HG03196 (cell line): ENCODE results near the gene TMEM252.

Experiments used
- ATAC-seq: cut with Tn5 transposase; IDR thresholded peaks from one replicate; pipeline ENCODE4 v1.9.1; 2021; ENCODE audit not compliant: unreplicated experiment

Gene TMEM252

GRCh38 chr9:68500457-68501381, 40.0 kb downstream of the TMEM252 start:
- ATAC-seq: no peak

DNA sequence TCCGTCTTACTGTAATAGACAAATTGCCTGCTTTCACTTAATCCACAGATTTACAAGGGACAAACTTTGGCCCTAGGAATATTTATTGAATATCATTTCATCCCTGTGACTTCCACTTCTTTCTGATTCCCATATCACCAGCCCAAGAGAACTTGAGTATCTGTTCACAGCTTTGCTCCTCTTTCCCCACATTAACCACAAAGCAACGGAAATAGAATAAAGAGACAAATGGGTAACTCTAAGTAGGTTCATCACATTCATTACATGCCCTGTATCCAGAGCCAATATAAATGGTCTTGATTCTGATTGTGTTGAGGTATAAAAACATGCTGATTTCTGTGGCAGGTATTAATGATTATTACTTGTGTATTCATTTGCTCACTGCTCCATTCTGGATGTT, 41.9 kb downstream of the TMEM252 start:
- ATAC-seq: no peak

DNA sequence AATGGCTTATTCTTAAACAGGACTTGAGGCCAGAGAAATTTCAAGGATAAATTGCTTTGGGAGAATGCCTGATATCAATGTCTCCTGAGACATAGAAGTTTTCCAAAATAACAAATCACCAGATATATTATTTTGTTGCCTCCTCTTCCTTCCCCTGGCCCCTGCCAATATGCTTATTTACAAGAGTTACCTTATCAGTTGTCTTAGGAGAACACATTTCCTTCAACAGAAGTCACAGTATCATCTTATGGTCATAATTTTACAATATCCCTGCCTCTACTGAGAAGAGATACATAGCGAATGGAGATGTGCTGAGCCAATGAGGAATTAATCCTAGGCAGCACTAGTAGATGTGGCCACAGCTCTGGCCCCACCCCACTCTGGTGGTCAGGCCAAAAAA, 43.1 kb downstream of the TMEM252 start:
- ATAC-seq: no peak

- ATAC-seq: no peak
Observed at GRCh38 chr9:68496356-68496755, 44.3 kb downstream of the TMEM252 start.

DNA sequence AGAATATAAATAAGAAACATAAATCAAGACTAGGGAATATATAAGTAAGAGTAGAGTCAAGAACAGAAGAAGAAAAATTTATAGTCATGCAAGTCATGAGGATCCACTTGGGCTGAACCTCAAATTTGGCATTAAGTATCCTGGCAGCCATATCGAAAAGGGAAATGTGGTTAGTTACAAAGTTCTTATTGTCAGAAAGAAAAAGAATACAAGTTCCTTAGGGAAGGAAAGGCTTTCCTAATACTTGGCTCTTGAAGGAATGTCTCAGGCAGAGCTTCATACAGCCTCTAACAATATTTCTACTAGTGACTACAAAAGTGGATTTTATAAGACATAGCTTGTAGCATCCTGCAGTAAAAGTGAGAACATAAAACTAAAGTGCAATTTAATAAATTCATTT, 45.4 kb downstream of the TMEM252 start:
- ATAC-seq: no peak

DNA sequence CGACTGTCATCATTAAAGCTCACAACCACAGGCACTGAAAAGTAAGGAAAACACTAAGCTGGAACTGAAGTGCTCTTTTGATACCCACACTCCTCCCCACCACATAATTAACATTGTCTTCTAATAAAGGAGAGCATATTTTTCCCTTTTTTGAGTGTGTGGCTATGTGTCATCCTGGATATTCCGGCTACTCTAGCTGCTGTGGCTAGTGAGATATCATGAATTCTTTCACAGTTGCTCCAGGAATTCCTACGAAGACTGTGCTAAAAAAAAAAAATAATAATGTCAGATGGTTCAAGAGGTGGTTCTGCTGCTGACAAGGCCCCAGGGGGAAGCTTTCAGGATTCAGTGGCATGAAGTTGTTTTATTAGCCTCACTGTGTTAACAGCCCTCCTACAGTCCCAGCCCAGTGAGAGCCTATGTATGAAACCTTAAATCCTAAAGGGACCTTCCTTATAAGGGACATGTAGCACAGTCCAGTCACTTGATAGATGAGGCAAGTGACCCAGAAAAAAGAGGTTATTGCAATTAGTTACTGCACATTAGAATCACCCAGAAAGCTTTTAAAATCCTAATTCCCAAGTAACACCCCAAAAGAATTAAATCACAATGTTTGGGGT, 46.6 kb downstream of the TMEM252 start:
- ATAC-seq: no peak

DNA sequence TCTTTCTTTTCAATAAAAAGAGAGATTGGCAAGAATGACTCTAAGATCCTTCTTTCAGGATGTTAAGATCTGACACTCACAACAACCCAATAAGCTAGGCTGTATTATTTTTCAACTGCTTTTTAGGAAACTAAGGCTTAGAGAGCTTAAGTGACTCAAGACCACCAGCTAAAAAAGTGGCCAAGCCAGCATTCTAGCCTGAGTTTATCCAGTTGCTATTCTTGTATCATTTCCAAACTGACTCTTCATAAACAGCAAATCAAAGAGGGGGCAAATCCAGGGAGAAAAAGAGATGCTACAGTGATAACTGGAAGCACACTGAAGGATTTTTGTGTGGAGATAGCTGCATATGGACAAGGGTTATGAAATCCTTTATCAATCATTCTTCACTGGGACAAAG, 47.1 kb downstream of the TMEM252 start:
- no peak for ATAC-seq

DNA sequence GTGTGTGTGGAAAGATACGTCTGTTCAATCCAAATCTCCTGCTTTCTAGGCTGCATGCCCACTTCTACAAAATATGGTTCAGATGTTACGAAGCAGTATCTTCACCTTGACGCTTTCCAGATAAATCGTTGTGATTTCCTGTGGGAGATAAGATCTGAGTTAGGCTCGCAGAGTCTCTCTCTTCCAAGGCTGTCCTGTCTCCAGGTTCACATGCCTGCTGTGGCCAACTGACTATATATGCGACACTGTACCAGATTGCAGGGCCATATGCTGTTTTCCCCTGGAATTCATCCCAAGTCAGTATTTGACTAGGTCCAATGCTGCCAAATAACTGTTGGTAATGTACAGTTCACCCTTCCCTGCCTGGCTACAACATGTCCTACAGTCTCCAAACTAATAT, 47.9 kb downstream of the TMEM252 start:
- ATAC-seq: no peak

- ATAC-seq: no peak
Observed at GRCh38 chr9:68489646-68490045, 51.0 kb downstream of the TMEM252 start.

DNA sequence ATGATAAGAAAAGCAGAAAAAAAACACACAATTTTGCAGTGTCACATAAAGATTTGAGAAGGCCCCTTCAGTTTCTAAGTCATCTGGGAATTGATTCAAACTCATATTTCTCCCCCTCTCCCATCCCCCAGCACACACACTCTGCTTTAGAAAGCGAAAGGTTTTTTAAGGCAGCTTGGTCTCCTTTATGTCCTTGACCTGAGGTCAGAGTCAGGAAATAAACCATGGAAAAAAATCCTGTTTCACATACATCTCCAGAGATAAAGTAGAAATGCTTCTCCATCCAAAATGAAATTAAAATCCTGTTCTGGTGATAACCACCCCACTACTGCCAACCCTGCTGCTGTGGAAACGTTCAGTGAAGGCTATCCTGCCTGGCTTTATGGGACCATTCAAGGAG, 52.6 kb downstream of the TMEM252 start:
- ATAC-seq: no peak
